Ovary (tissue), 9 donors: ENCODE data around the gene DXO. TPM values are rescaled to one million over a fixed set of nuclear protein-coding genes. Genes with fewer than 3 reads are reported as not detected.
"Not testable (repeated sequence)": the region's sequence is repeated elsewhere in the genome, so short reads cannot be mapped to it uniquely, and the experiment has no call there.

Source experiments
- DNase-seq, 5 donors: peaks; one replicate each; pipeline ENCODE4 v3.0.0-alpha.2; 2019 to 2020
- H3K27ac ChIP-seq, 2 donors: fragments of 200-600 bp; one replicate each; pipeline versions ENCODE4 v1.5.1 to v1.8.0; 2019 to 2022
- H3K27me3 ChIP-seq: fragments of 200-600 bp; one replicate; pipeline ENCODE4 v1.8.0; 2022
- H3K36me3 ChIP-seq: fragments of 200-600 bp; sonication (generic); one replicate; pipeline ENCODE4 v1.5.1; 2019
- H3K4me1 ChIP-seq: one replicate; pipeline ENCODE4 v1.8.1; 2013; ENCODE audit warnings: mild to moderate bottlenecking, moderate library complexity; ENCODE audit not compliant: insufficient read depth
- H3K4me3 ChIP-seq: fragments of 200-600 bp; sonication (generic); one replicate; pipeline ENCODE4 v1.5.1; 2017
- H3K9me3 ChIP-seq, 2 donors: fragments of 200-600 bp in 1 of 2; sonication (generic) in 1 of 2; one replicate each; pipeline versions ENCODE4 v1.5.1 to v1.8.1; 2013 to 2019; ENCODE audit warnings: mild to moderate bottlenecking in 1 of 2, moderate library complexity in 1 of 2
- EP300 ChIP-seq: sonication (generic); formaldehyde crosslinking; IDR thresholded peaks from one replicate; pipeline ENCODE4 v1.6.1; 2017; ENCODE audit warnings: antibody characterized with exemption
- POLR2A ChIP-seq: fragments of 450-650 bp; IDR thresholded peaks from one replicate; pipeline ENCODE4 v1.6.1; 2017; ENCODE audit warnings: antibody characterized with exemption, mild to moderate bottlenecking, moderate library complexity
- WGBS, 3 donors: extraction: QIAGEN DNeasy Blood & Tissue Kit in 1 of 3; methylation state at CpG; one replicate each; pipeline versions ENCODE4 v1.1.5 to v1.1.7; 2013 to 2017; 5-methylcytosine and 5-hydroxymethylcytosine counted together
- intact Hi-C, 4 donors: fragments of 100-400 bp; cut with DNase I; formaldehyde crosslinking; loops; one replicate each; pipeline versions ENCODE4 v1.11.0 to v1.15.1; 2022 to 2023
- polyA plus RNA-seq, 2 donors: library from polyadenylated mRNA; stranded (reverse); fragments of 200-250 nt in 1 of 2; fragments of 350-450 nt in 1 of 2; fragmentation: Illumina TruSeq in 1 of 2; extraction: RNeasy Lipid Tissue Mini Kit (QIAGEN cat#74804) in 1 of 2; gene quantifications; one replicate each; pipeline ENCODE4 v1.2.3, GENCODE V29; 2013 to 2014
- total RNA-seq, 7 donors: library from RNA; depleted of rRNA in 2 of 7; stranded (reverse); fragments of >200 nt in 2 of 7; fragmentation: NEBNext Ultra II Directional in 3 of 7; extraction: Animal tissue kit (Norgen Biotek cat#: 25700) in 3 of 7; gene quantifications; one replicate each; pipeline versions ENCODE4 v1.1.0 to v1.2.4, GENCODE V29; 2016 to 2023
- TF ChIP-seq, protein P1 (sequence below), 3 donors: fragments of 450-650 bp in 2 of 3; fragments of 200-600 bp in 1 of 3; IDR thresholded peaks; one replicate each; pipeline versions ENCODE4 v1.5.1 to v1.8.0; 2016 to 2022; ENCODE audit warnings: antibody characterized with exemption in 3 of 3, mild to moderate bottlenecking in 1 of 3
- donor health status: DM: no; HTN: no; CAD: no; lungs with moderate emphysema.
- donor health status: DM: no; HTN: no; CAD: no.
- donor health status: Bipolar disorder and iron deficiency.
- donor health status: DM: yes; HTN: yes; CAD: no.
- donor health status: DM: no; HTN: no; CAD: no.
- donor health status: DM: yes; HTN: yes; CAD: no.

Gene DXO
- total and polyA plus RNA-seq, 9 donors, result 11.7 to 42.8 (median 26.7) TPM

DNA sequence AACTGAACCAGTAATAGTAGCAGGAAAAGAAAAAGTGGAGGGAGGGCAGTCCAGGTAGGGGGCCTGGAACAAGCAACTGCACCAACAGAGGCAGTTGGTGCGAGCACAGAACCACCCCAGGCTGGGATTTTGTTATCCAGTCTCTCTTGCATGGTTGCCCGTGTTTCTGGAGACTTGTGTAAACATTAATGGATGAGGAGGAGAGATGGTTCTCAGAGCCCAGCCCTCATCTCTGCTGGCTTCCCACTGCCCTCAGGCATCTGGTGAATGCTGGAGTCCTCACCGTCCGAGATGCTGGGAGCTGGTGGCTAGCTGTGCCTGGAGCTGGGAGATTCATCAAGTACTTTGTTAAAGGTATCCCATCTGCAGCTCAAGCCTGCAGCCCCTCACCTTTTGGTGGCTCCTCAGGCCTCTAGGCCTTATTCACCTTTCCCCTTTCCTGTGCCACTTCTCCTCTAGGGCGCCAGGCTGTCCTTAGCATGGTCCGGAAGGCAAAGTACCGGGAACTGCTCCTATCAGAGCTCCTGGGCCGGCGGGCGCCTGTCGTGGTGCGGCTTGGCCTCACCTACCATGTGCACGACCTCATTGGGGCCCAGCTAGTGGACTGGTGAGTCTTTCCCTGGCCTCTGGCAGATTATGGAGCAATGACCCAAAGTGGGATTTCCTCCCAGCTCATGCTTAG lies 8.4 kb upstream of the DXO start:
- H3K9me3 ChIP-seq, H3K4me1 ChIP-seq, H3K36me3 ChIP-seq, intact Hi-C loops, H3K4me3 ChIP-seq, H3K27me3 ChIP-seq: not testable (repeated sequence)
- WGBS, 3 donors, result 82 to 88% (median 84%) methylated on average over 5 to 13 of the region's 13 CpGs
- peak in 2 of 5 donors; percentile 17 to 23 for DNase-seq
- H3K27ac ChIP-seq, result peak overlapping the region in 1 of 2 donors; percentile 10

DNA sequence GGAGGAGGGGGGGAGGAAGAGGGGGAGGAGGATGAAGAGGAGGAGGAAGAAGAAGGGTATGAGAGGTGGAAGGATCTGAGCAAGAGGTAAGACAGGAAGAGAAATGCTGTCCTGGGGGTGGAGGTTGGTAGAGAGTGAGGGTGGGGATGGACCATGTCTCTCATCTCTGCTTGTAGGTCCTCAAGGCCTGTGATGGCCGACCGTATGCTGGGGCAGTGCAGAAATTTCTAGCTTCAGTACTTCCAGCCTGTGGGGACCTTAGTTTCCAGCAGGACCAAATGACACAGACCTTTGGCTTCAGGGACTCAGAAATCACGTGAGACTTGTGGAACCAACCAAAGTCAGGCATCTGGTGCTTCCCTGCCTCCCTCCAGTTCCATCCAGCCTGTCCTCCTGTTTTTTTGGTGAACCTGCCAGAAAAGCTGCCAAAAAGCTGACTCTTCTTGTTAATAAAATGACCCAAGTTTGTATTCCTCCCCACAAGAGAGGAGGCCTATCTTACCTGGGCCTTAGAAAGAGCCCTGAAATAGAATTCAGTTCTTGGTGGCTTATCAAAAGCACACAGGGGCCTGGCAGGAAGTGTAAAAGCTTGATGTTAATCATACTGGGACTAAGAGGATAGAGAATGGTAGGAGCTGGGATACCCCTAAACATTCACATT lies 7.4 kb upstream of the DXO start:
- intact Hi-C loops, result no loop called here
- WGBS, 3 donors, result 77 to 90% (median 84%) methylated on average over 3 of the region's 3 CpGs
- DNase-seq, result peak in 1 of 5 donors; percentile 21
- Histone ChIP-seq H3K4me1 (no peaks in the 10 kb centered on the region), H3K27me3 (no peaks in the 10 kb centered on the region), H3K9me3 (no peaks in the 10 kb centered on the region), H3K27ac (no peak overlapping the region), H3K4me3 (no peak overlapping the region), H3K36me3 (no peaks in the 10 kb centered on the region)
- no peak for TF ChIP-seq EP300
- no peak for TF ChIP-seq POLR2A
- TF ChIP-seq, protein P1, sequence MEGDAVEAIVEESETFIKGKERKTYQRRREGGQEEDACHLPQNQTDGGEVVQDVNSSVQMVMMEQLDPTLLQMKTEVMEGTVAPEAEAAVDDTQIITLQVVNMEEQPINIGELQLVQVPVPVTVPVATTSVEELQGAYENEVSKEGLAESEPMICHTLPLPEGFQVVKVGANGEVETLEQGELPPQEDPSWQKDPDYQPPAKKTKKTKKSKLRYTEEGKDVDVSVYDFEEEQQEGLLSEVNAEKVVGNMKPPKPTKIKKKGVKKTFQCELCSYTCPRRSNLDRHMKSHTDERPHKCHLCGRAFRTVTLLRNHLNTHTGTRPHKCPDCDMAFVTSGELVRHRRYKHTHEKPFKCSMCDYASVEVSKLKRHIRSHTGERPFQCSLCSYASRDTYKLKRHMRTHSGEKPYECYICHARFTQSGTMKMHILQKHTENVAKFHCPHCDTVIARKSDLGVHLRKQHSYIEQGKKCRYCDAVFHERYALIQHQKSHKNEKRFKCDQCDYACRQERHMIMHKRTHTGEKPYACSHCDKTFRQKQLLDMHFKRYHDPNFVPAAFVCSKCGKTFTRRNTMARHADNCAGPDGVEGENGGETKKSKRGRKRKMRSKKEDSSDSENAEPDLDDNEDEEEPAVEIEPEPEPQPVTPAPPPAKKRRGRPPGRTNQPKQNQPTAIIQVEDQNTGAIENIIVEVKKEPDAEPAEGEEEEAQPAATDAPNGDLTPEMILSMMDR (IDR thresholded peaks at IDR 0.05), result no peak

DNA sequence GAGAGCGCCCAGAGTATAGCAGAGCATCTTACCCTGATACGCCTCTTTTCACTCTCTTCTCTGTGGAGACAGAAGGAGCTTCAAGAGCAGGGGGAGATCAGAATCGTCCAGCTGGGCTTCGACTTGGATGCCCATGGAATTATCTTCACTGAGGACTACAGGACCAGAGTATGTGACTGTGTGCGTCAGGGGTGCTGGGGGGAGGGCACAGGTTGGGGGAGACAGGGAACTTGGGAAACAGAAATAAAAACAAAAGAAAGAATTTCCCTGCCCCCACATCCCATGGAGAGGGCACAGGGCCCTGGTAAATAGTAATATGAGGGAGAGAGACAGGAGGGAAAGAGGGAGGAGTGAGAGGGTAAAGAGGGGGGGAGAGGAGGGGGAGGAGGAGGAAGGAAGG lies 6.9 kb upstream of the DXO start:
- Histone ChIP-seq H3K4me3 (no peak overlapping the region), H3K27ac (no peak overlapping the region), H3K27me3 (no peaks in the 10 kb centered on the region), H3K36me3 (no peaks in the 10 kb centered on the region), H3K9me3 (no peaks in the 10 kb centered on the region), H3K4me1 (no peaks in the 10 kb centered on the region)
- WGBS, 3 donors, result 82 to 85% (median 83%) methylated on average over 5 of the region's 5 CpGs
- intact Hi-C loops, result no loop called here
- peak in 1 of 5 donors; percentile 33 for DNase-seq
- TF ChIP-seq EP300 (no peak), POLR2A (no peak)
- TF ChIP-seq, protein P1 (IDR thresholded peaks at IDR 0.05), result no peak

DNA sequence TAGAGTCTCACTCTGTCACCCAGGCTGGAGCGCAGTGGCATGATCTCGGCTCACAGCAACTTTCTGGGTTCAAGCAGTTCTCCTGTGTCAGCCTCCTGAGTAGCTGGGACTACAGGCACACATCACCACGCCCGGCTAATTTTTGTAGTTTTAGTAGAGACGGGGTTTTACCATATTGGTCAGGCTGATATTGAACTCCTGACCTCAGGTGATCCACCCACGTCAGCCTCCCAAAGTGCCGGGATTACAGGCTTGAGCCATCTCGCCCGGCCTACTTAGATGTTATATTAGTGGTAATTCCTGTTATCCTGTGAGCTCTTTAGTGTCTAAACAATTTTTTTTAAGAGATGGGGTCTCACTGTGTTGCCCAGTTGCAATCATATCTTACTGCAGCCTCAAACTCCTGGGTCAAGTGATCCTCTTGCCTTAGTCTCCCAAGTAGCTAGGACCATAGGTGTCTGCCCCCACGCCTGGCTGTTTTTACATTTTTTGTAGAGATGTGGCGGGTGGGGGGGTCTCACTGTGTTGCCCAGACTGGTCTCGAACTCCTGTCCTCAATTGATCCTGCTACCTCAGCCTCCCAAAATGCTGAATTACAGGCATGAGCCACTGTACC lies 6.0 kb upstream of the DXO start:
- H3K9me3 ChIP-seq, result no peaks in the 10 kb centered on the region
- DNase-seq, result peak in 2 of 5 donors; percentile 9 to 17
- H3K27me3 ChIP-seq, result no peaks in the 10 kb centered on the region
- H3K4me1 ChIP-seq, result no peaks in the 10 kb centered on the region
- H3K4me3 ChIP-seq, result no peak overlapping the region
- no peak for TF ChIP-seq POLR2A
- TF ChIP-seq EP300, result no peak
- TF ChIP-seq, protein P1 (IDR thresholded peaks at IDR 0.05), result no peak
- 92 to 97% (median 94%) methylated on average over 12 of the region's 12 CpGs for WGBS, 3 donors
- intact Hi-C loops, result no loop called here
- H3K27ac ChIP-seq, result no peak overlapping the region
- H3K36me3 ChIP-seq, result no peaks in the 10 kb centered on the region

DNA sequence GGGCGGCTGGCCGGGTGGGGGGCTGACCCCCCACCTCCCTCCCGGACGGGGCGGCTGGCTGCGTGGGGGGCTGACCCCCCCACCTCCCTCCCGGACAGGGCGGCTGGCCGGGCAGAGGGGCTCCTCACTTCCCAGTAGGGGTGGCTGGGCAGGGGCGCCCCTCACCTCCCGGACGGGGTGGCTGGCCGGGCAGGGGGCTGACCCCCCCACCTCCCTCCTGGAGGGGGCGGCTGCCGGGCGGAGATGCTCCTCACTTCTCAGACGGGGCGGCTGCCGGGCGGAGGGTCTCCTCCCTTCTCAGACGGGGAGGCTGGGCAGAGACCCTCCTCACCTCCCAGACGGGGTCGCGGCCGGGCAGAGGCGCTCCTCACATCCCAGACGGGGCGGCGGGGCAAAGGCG lies 4.1 kb upstream of the DXO start:
- intact Hi-C loops, result not testable (repeated sequence)
- peak in 2 of 5 donors; percentile 38 to 42 for DNase-seq

More for the DNA sequence above, 4.1 kb upstream of the DXO start:
- H3K4me1 ChIP-seq, H3K27me3 ChIP-seq, H3K27ac ChIP-seq, H3K4me3 ChIP-seq, H3K36me3 ChIP-seq, H3K9me3 ChIP-seq: not testable (repeated sequence)
- 89 to 92% methylated on average over 20 to 30 of the region's 30 CpGs; no CpG with 5 or more reads in 1 of the 3 donors for WGBS, 3 donors
